Lower lobe of right lung (tissue), 2 donors: Measurements from ENCODE around the gene FARP2. TPM values are rescaled to one million over a fixed set of nuclear protein-coding genes. Genes with fewer than 3 reads are reported as not detected.
"Not testable (repeated sequence)": the region's sequence is repeated elsewhere in the genome, so short reads cannot be mapped to it uniquely, and the experiment has no call there.

Experiments used
- ATAC-seq, 2 donors: fragments of 200-7000 bp; cut with Tn5 transposase; one replicate each; pipeline ENCODE4 v1.9.1; 2020 to 2022; ENCODE audit warnings: mild to moderate bottlenecking in 2 of 2, moderate library complexity in 2 of 2
- DNase-seq: peaks from one replicate; pipeline ENCODE4 v3.0.0-alpha.2; 2020
- H3K27ac ChIP-seq: fragments of 200-600 bp; one replicate; pipeline ENCODE4 v1.8.0; 2022
- H3K27me3 ChIP-seq: fragments of 200-600 bp; one replicate; pipeline ENCODE4 v1.8.0; 2022; ENCODE audit warnings: low read depth
- H3K36me3 ChIP-seq: fragments of 200-600 bp; one replicate; pipeline ENCODE4 v1.8.0; 2022; ENCODE audit warnings: mild to moderate bottlenecking
- H3K4me1 ChIP-seq: fragments of 200-600 bp; one replicate; pipeline ENCODE4 v1.8.0; 2022
- H3K4me3 ChIP-seq: fragments of 200-600 bp; one replicate; pipeline ENCODE4 v1.8.0; 2022; ENCODE audit warnings: mild to moderate bottlenecking
- H3K9me3 ChIP-seq: fragments of 200-600 bp; one replicate; pipeline ENCODE4 v1.8.0; 2022
- CTCF ChIP-seq: fragments of 200-600 bp; IDR thresholded peaks from one replicate; pipeline ENCODE4 v1.8.0; 2022; ENCODE audit warnings: antibody characterized with exemption, mild to moderate bottlenecking
- intact Hi-C: fragments of 100-400 bp; cut with DNase I; formaldehyde crosslinking; loops from one replicate; pipeline ENCODE4 v1.11.0; 2022
- total RNA-seq: library from RNA; stranded (reverse); fragmentation: NEBNext Ultra II Directional; extraction: Animal tissue kit (Norgen Biotek cat#: 25700); gene quantifications from one replicate; pipeline ENCODE4 v1.2.1, GENCODE V29; 2021
- donor health status: DM: no; HTN: yes; CAD: no; lungs with severe emphysema.

The FARP2 gene
- total RNA-seq, 1 donor from 2014 or later = 42.4 TPM

GRCh38 chr2:241503776-241504392 lies 147.8 kb downstream of the FARP2 start:
- H3K36me3 ChIP-seq = peaks cover 31% of the 10 kb centered on the region
- ATAC-seq (no peak), DNase-seq (no peak)
- no peak overlapping the region for H3K4me3 ChIP-seq
- TF ChIP-seq CTCF = no peak
- no peak overlapping the region for H3K27ac ChIP-seq
- intact Hi-C loops = no loop called here
- no peaks in the 10 kb centered on the region for H3K9me3 ChIP-seq
- no peaks in the 10 kb centered on the region for H3K27me3 ChIP-seq
- peaks cover 25% of the 10 kb centered on the region for H3K4me1 ChIP-seq

- DNase-seq (no peak), ATAC-seq (no peak)
- peaks cover 22% of the 10 kb centered on the region for H3K36me3 ChIP-seq
- H3K4me1 ChIP-seq = peaks cover 38% of the 10 kb centered on the region
- no peak overlapping the region for H3K4me3 ChIP-seq
- intact Hi-C loops = no loop called here
- no peak for TF ChIP-seq CTCF
- H3K27me3 ChIP-seq = no peaks in the 10 kb centered on the region
- no peaks in the 10 kb centered on the region for H3K9me3 ChIP-seq
- H3K27ac ChIP-seq = no peak overlapping the region
Observed at GRCh38 chr2:241505086-241505780, 149.1 kb downstream of the FARP2 start.

GRCh38 chr2:241505781-241506201 lies 149.7 kb downstream of the FARP2 start:
- no peak overlapping the region for H3K27ac ChIP-seq
- TF ChIP-seq CTCF = no peak
- no peaks in the 10 kb centered on the region for H3K9me3 ChIP-seq
- H3K4me1 ChIP-seq = peaks cover 38% of the 10 kb centered on the region
- ATAC-seq = no peak
- intact Hi-C loops = no loop called here
- H3K4me3 ChIP-seq = no peak overlapping the region
- no peak for DNase-seq
- no peaks in the 10 kb centered on the region for H3K27me3 ChIP-seq
- H3K36me3 ChIP-seq = peaks cover 18% of the 10 kb centered on the region

GRCh38 chr2:241506317-241506716 lies 150.2 kb downstream of the FARP2 start:
- H3K4me3 ChIP-seq = peak overlapping the region; percentile 80
- H3K27ac ChIP-seq = peak overlapping the region; percentile 93
- ATAC-seq, DNase-seq, intact Hi-C loops, H3K27me3 ChIP-seq, H3K9me3 ChIP-seq: not testable (repeated sequence)
- peaks cover 13% of the 10 kb centered on the region for H3K36me3 ChIP-seq
- peaks cover 38% of the 10 kb centered on the region for H3K4me1 ChIP-seq

- Histone ChIP-seq H3K4me3 (peak overlapping the region; percentile 80), H3K27me3 (no peaks in the 10 kb centered on the region), H3K36me3 (peaks cover 7% of the 10 kb centered on the region), H3K4me1 (peaks cover 38% of the 10 kb centered on the region), H3K9me3 (no peaks in the 10 kb centered on the region), H3K27ac (peak overlapping the region; percentile 93)
- intact Hi-C loops = no loop called here
- TF ChIP-seq CTCF = no peak
- ATAC-seq (no peak), DNase-seq (no peak)
Observed at GRCh38 chr2:241506793-241507429, 150.8 kb downstream of the FARP2 start.
